Left lung (tissue), 10 donors: ENCODE results near the gene CSF1R. TPM values are rescaled to one million over a fixed set of nuclear protein-coding genes. Genes with fewer than 3 reads are reported as not detected.

ENCODE experiments used
- ATAC-seq: fragments of 200-7000 bp; cut with Tn5 transposase; one replicate; pipeline ENCODE4 v1.9.1; 2020; ENCODE audit warnings: moderate library complexity
- DNase-seq, 4 donors: peaks; one replicate each; pipeline ENCODE4 v3.0.0-alpha.2; 2013 to 2020
- H3K27ac ChIP-seq, 2 donors: fragments of 200-600 bp; sonication (generic) in 1 of 2; one replicate each; pipeline versions ENCODE4 v1.5.0 to v1.8.0; 2020 to 2021
- H3K27me3 ChIP-seq, 2 donors: fragments of 200-600 bp; sonication (generic) in 1 of 2; one replicate each; pipeline versions ENCODE4 v1.5.0 to v1.8.0; 2020 to 2021
- H3K36me3 ChIP-seq, 2 donors: fragments of 200-600 bp; sonication (generic) in 1 of 2; one replicate each; pipeline versions ENCODE4 v1.5.0 to v1.8.0; 2020 to 2021
- H3K4me1 ChIP-seq, 2 donors: fragments of 200-600 bp; one replicate each; pipeline ENCODE4 v1.8.0; 2021
- H3K4me3 ChIP-seq, 2 donors: fragments of 200-600 bp; sonication (generic) in 1 of 2; one replicate each; pipeline versions ENCODE4 v1.5.0 to v1.8.0; 2020 to 2021; ENCODE audit warnings: mild to moderate bottlenecking in 1 of 2
- H3K9me3 ChIP-seq, 2 donors: fragments of 200-600 bp; sonication (generic) in 1 of 2; one replicate each; pipeline versions ENCODE4 v1.5.0 to v1.8.0; 2020 to 2021
- intact Hi-C, 2 donors: fragments of 100-400 bp; cut with DNase I; formaldehyde crosslinking; loops; one replicate each; pipeline versions ENCODE4 v1.11.2 to v1.14.2; 2022
- polyA plus RNA-seq, 6 donors: library from polyadenylated mRNA; unstranded; fragments of 120-200 nt; gene quantifications; one replicate each; pipeline ENCODE4 v1.2.1, GENCODE V29; 2013; ENCODE audit not compliant: insufficient read length in 6 of 6
- total RNA-seq, 2 donors: library from RNA; stranded (reverse); fragmentation: NEBNext Ultra II Directional; extraction: Animal tissue kit (Norgen Biotek cat#: 25700); gene quantifications; one replicate each; pipeline ENCODE4 v1.2.1, GENCODE V29; 2021
- TF ChIP-seq, protein P1 (sequence below), 2 donors: fragments of 200-600 bp; sonication (generic) in 1 of 2; IDR thresholded peaks; one replicate each; pipeline versions ENCODE4 v1.5.0 to v1.8.0; 2021; ENCODE audit warnings: antibody characterized with exemption in 2 of 2
- donor health status: DM: no; HTN: yes; CAD: no.
- donor health status: DM: no; HTN: no; CAD: no.

CSF1R gene
- total and polyA plus RNA-seq, 8 donors = 22.7 to 93.1 (median 26.0) TPM

DNA sequence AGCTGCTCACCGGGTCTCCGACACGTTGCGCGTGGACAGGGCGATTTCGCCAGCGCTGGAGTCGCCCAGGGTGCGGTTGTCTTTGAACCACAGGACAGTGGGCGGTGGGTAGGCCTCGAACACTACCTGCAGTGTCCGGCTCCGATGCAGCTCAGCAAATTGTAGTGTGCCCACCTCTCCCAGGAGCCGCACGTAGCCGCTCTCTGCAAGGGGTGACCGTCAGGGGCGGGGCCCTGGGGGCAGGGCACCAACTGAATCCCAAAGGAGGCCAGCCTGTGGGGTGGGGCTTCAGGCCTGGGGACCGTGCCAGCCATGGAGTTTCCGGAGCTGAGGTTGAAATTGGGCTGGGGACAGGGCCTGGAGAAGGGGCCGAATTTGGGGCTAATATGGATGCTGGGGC, 46.4 kb upstream of the CSF1R start:
- Histone ChIP-seq H3K4me1 (peaks cover 11 to 12% of the 10 kb centered on the region in 2 donors), H3K36me3 (no peaks in the 10 kb centered on the region), H3K9me3 (no peaks in the 10 kb centered on the region), H3K4me3 (no peak overlapping the region), H3K27ac (no peak overlapping the region), H3K27me3 (no peaks in the 10 kb centered on the region)
- intact Hi-C loops = loop anchor here in 1 of 2 donors (2.0 kb wide), 1 partner anchor 82 kb away; no protein-coding TSS in a partner anchor
- TF ChIP-seq, protein P1, sequence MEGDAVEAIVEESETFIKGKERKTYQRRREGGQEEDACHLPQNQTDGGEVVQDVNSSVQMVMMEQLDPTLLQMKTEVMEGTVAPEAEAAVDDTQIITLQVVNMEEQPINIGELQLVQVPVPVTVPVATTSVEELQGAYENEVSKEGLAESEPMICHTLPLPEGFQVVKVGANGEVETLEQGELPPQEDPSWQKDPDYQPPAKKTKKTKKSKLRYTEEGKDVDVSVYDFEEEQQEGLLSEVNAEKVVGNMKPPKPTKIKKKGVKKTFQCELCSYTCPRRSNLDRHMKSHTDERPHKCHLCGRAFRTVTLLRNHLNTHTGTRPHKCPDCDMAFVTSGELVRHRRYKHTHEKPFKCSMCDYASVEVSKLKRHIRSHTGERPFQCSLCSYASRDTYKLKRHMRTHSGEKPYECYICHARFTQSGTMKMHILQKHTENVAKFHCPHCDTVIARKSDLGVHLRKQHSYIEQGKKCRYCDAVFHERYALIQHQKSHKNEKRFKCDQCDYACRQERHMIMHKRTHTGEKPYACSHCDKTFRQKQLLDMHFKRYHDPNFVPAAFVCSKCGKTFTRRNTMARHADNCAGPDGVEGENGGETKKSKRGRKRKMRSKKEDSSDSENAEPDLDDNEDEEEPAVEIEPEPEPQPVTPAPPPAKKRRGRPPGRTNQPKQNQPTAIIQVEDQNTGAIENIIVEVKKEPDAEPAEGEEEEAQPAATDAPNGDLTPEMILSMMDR (IDR thresholded peaks at IDR 0.05) = no peak
- ATAC-seq (no peak), DNase-seq (no peak)

- H3K36me3 ChIP-seq = no peaks in the 10 kb centered on the region
- ATAC-seq = no peak
- intact Hi-C loops = loop anchor here in 1 of 2 donors (2.0 kb wide), 1 partner anchor 83 kb away; no protein-coding TSS in a partner anchor
- peaks cover 7 to 12% of the 10 kb centered on the region in 2 donors for H3K4me1 ChIP-seq
- no peak for DNase-seq
- no peak overlapping the region for H3K4me3 ChIP-seq
- TF ChIP-seq, protein P1 (IDR thresholded peaks at IDR 0.05) = no peak
- H3K9me3 ChIP-seq = no peaks in the 10 kb centered on the region
- no peak overlapping the region for H3K27ac ChIP-seq
- H3K27me3 ChIP-seq = no peaks in the 10 kb centered on the region
Observed at GRCh38 chr5:150131978-150132694, 45.8 kb upstream of the CSF1R start.

DNA sequence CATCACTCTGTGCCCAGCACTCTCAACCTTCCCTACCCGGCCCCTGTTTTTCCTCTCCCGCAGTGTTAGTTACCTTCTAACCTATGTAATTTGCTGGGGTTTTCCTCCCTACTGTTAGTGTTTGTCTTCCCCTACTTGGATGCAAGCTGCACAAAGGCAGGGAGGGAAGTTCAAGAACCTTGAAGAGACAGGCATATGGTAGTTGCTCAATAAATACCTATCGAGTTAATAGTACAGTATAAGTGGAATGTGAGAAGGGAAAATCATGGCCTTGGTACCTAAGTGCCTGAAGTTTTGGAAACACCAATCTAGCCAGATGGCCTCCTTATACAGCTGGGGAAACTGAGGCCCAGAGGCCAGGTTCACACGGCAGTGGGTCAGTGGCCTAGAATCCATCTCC, 45.1 kb upstream of the CSF1R start:
- intact Hi-C loops = no loop called here
- TF ChIP-seq, protein P1 (IDR thresholded peaks at IDR 0.05) = no peak
- Histone ChIP-seq H3K36me3 (no peaks in the 10 kb centered on the region), H3K4me3 (no peak overlapping the region), H3K9me3 (no peaks in the 10 kb centered on the region), H3K4me1 (peaks cover 7 to 9% of the 10 kb centered on the region in 2 donors), H3K27me3 (no peaks in the 10 kb centered on the region), H3K27ac (no peak overlapping the region)
- peak in 1 of 4 donors; percentile 2 for DNase-seq
- no peak for ATAC-seq

GRCh38 chr5:150130493-150130922, 44.2 kb upstream of the CSF1R start:
- H3K4me3 ChIP-seq = no peak overlapping the region
- intact Hi-C loops = no loop called here
- H3K4me1 ChIP-seq = peaks cover 7 to 9% of the 10 kb centered on the region in 2 donors
- peak in 1 of 4 donors; percentile 50 for DNase-seq
- no peaks in the 10 kb centered on the region for H3K9me3 ChIP-seq
- H3K27me3 ChIP-seq = no peaks in the 10 kb centered on the region
- peaks cover 0 to 3% of the 10 kb centered on the region in 2 donors for H3K36me3 ChIP-seq
- ATAC-seq = peak; percentile 5
- H3K27ac ChIP-seq = no peak overlapping the region
- TF ChIP-seq, protein P1 (IDR thresholded peaks at IDR 0.05) = no peak

DNA sequence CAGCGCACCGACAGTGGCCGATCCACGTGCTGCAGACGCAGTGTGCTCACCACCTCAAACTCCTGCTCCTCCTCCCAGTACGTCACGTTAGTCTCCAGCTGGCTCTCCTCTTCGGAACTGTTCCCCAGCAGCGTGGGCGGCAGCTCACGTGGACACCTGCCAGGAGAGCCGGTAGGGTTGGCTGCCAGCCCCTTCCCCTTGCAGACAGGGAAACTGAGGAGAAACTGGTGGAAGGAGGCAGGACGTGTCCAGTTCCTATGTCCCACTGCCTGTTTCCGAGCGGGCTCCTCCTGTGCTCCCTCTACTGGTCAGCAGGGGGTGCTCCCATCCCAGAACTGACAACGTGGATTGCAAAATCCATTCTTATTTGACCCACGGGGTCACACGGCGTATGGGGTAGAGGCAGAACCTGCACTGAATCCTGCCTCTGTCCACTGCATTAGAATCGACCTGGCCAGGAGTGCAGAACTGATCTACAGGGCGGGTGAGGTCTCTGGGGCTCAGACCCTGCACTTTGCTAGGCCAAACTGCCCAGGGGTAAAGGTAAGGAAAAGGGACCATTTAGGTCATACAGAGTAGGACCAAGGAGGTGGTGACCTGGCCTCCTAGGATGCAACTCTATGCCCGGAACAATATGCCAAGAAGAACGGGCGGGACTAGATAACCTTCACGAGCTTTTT, 43.6 kb upstream of the CSF1R start:
- Histone ChIP-seq H3K4me1 (peaks cover 7 to 9% of the 10 kb centered on the region in 2 donors), H3K27me3 (no peaks in the 10 kb centered on the region), H3K27ac (no peak overlapping the region), H3K36me3 (peaks cover 0 to 3% of the 10 kb centered on the region in 2 donors), H3K9me3 (no peaks in the 10 kb centered on the region), H3K4me3 (no peak overlapping the region)
- TF ChIP-seq, protein P1 (IDR thresholded peaks at IDR 0.05) = peak; percentile 78 to 87
- ATAC-seq (peak; percentile 90), DNase-seq (peak; percentile 69 to 75 (median 71))
- intact Hi-C loops = no loop called here
